T-cell (primary cell): ENCODE data around the gene SH3BP4. TPM values are rescaled to one million over a fixed set of nuclear protein-coding genes. Genes with fewer than 3 reads are reported as not detected.

Experiments
- ATAC-seq, 4 experiments: fragments of 200-7000 bp in 3 of 4; fragments of 150-1000 bp in 1 of 4; cut with Tn5 transposase; replicated peaks in 1 of 4; 1 replicate in 3 of 4; 2 replicates in 1 of 4; pipeline ENCODE4 v1.10.0; 2021; ENCODE audit warnings: moderate library complexity in 3 of 4, mild to moderate bottlenecking in 2 of 4, moderate number of reproducible peaks in 1 of 4
- CTCF ChIA-PET, 2 donors: fragments of 300-600 bp; sonication (Branson Sonifier 250); formaldehyde crosslinking; loops; one replicate each; lab custom pipeline; 2022; ENCODE audit warnings: antibody characterized with exemption in 2 of 2; lab: Charles Lee
- POLR2A ChIA-PET, 2 donors: fragments of 300-600 bp; sonication (Branson Sonifier 250); formaldehyde crosslinking; loops; one replicate each; lab custom pipeline; 2022; ENCODE audit warnings: antibody characterized with exemption in 2 of 2; lab: Charles Lee
- DNase-seq, 35 experiments: peaks; one replicate each; pipeline versions ENCODE4 v3.0.0 to v3.0.0-alpha.2; 2013 to 2023
- H3K27ac ChIP-seq: one replicate; pipeline ENCODE4 v1.5.1; 2013; ENCODE audit warnings: low read length
- H3K27me3 ChIP-seq, 2 experiments: replicated peaks in 1 of 2; 1 replicate in 1 of 2; 2 replicates in 1 of 2; pipeline versions ENCODE4 v1.6.1 to v1.7.0; 2013; ENCODE audit warnings: low read length in 1 of 2, mixed read lengths in 1 of 2; ENCODE audit not compliant: control insufficient read depth in 2 of 2, insufficient read depth in 2 of 2; ENCODE audit errors: extremely low read depth in 1 of 2
- H3K36me3 ChIP-seq, 2 donors: 1 replicate in 1 of 2; 2 replicates in 1 of 2; pipeline versions ENCODE4 v1.6.1 to v1.7.0; 2013; ENCODE audit warnings: low read length in 1 of 2; ENCODE audit not compliant: control insufficient read depth in 2 of 2, insufficient read depth in 1 of 2; ENCODE audit errors: extremely low read depth in 1 of 2
- H3K4me1 ChIP-seq, 2 experiments: 1 replicate in 1 of 2; 2 replicates in 1 of 2; pipeline versions ENCODE4 v1.6.1 to v1.7.0; 2013; ENCODE audit warnings: low read length in 2 of 2, mixed read lengths in 1 of 2; ENCODE audit not compliant: insufficient read depth in 2 of 2, control insufficient read depth in 1 of 2; ENCODE audit errors: extremely low read depth in 1 of 2
- H3K4me3 ChIP-seq, 2 donors: 1 replicate in 1 of 2; 2 replicates in 1 of 2; pipeline versions ENCODE4 v1.5.1 to v1.7.0; 2013; ENCODE audit warnings: mild to moderate bottlenecking in 2 of 2, low read length in 1 of 2, moderate library complexity in 1 of 2; ENCODE audit not compliant: control insufficient read depth in 1 of 2; ENCODE audit errors: extremely low read depth in 1 of 2
- H3K9me3 ChIP-seq: 2 replicates; pipeline ENCODE4 v1.7.0; 2013
- H3K27ac Mint-ChIP-seq, 2 donors: one replicate each; pipeline ENCODE4 v1.8.0; 2020 to 2021; ENCODE audit warnings: mild to moderate bottlenecking in 2 of 2, mixed read lengths in 2 of 2
- H3K27me3 Mint-ChIP-seq, 2 donors: one replicate each; pipeline ENCODE4 v1.8.0; 2021 to 2022; ENCODE audit warnings: mixed read lengths in 2 of 2
- H3K36me3 Mint-ChIP-seq: one replicate; pipeline ENCODE4 v1.8.0; 2021; ENCODE audit warnings: mixed read lengths
- H3K4me1 Mint-ChIP-seq, 3 donors: one replicate each; pipeline ENCODE4 v1.8.0; 2020 to 2022; ENCODE audit warnings: mixed read lengths in 3 of 3, mild to moderate bottlenecking in 1 of 3
- H3K4me3 Mint-ChIP-seq, 3 donors: one replicate each; pipeline ENCODE4 v1.8.0; 2020 to 2022; ENCODE audit warnings: mild to moderate bottlenecking in 3 of 3, mixed read lengths in 3 of 3, moderate library complexity in 3 of 3
- H3K9me3 Mint-ChIP-seq, 3 donors: one replicate each; pipeline ENCODE4 v1.8.0; 2020 to 2022; ENCODE audit warnings: mixed read lengths in 3 of 3
- WGBS: methylation state at CpG from one replicate; pipeline ENCODE4 v1.1.5; 2013; ENCODE audit warnings: missing lambda C conversion rate; ENCODE audit not compliant: insufficient coverage; 5-methylcytosine and 5-hydroxymethylcytosine counted together
- total RNA-seq, 35 experiments: library from RNA in 6 of 35; stranded (reverse) in 6 of 35; fragments of 120-200 nt in 1 of 35; gene quantifications; one replicate each; pipeline versions ENCODE4 v1.2.1 to v1.2.4 and lab custom pipeline; 2013 to 2026

The SH3BP4 gene
- total RNA-seq, 5 donors from 2014 or later (not counting 1 experiment from before 2014, with no cell fraction given), result 0.14 to 1.3 (median 0.50) TPM

DNA sequence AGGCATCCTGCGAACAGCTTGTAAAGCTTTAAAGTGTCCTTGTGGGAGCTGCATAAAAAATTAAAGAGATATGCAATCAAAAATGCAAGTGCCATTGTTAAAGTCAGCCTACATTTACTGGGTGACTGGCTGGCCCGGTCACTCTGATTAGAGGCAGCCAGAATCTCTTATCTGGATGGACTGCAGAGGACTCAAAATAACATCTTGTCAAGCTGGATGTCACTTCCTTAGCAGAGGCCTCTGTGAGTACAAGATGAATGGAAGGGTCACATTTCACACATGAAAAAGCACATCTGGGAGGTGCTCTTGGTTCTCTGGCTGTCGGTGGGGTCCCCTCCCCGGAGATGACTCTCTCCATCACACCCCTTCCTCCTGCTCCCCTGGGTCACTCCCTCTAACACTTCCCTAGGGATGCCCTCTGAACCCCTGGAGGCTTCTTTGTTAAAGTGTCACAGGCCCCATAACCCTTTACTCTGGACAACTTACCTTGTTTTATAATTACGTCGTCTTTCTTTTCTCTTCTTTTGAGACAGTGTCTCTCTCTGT is 122.1 kb downstream of the SH3BP4 start:
- Histone ChIP-seq H3K27ac (no peak overlapping the region), H3K4me1 (no peaks in the 10 kb centered on the region), H3K27me3 (peaks cover 0 to 4% of the 10 kb centered on the region in 2 experiments), H3K9me3 (no peaks in the 10 kb centered on the region), H3K4me3 (no peak overlapping the region), H3K36me3 (no peaks in the 10 kb centered on the region)
- ATAC-seq (no peak), DNase-seq (no peak)
- Mint-ChIP-seq H3K27ac (no peak overlapping the region), H3K36me3 (no peaks in the 10 kb centered on the region), H3K4me3 (no peak overlapping the region), H3K27me3 (peaks cover 7 to 12% of the 10 kb centered on the region in 2 donors), H3K4me1 (no peaks in the 10 kb centered on the region), H3K9me3 (no peaks in the 10 kb centered on the region)
- ChIA-PET CTCF (no interaction called here), POLR2A (no interaction called here)
- 89% methylated on average over 4 of the region's 6 CpGs for WGBS

DNA sequence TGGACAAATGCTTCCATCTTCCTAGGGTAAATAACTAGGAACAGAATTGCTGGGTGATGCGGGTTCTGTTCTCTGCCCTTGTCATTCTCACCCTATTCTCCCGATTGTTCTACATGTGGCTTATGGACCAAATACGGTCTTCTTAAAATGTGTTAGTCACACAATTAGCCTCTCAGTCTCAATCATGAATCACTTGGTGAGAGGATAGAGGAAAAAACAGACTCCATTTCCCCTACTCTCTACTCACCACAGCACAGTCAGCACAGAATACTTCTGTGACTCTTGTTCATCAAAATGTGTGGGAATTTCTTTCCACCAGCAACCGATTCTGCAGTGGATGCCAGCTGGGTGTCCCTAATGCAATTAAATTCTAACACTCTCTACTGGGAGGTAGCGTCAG is 125.2 kb downstream of the SH3BP4 start:
- Mint-ChIP-seq H3K9me3 (no peaks in the 10 kb centered on the region), H3K4me3 (no peak overlapping the region), H3K27ac (no peak overlapping the region), H3K4me1 (no peaks in the 10 kb centered on the region), H3K36me3 (no peaks in the 10 kb centered on the region), H3K27me3 (no peaks in the 10 kb centered on the region)
- ChIA-PET POLR2A (no interaction called here), CTCF (no interaction called here)
- no peaks in the 10 kb centered on the region for H3K9me3 ChIP-seq
- no peak overlapping the region for H3K4me3 ChIP-seq
- H3K36me3 ChIP-seq, result no peaks in the 10 kb centered on the region
- peaks cover 0 to 8% of the 10 kb centered on the region in 2 experiments for H3K27me3 ChIP-seq
- H3K27ac ChIP-seq, result no peak overlapping the region
- no peak for DNase-seq
- ATAC-seq, result no peak
- WGBS, result 100% methylated on average over 2 of the region's 5 CpGs
- H3K4me1 ChIP-seq, result no peaks in the 10 kb centered on the region

DNA sequence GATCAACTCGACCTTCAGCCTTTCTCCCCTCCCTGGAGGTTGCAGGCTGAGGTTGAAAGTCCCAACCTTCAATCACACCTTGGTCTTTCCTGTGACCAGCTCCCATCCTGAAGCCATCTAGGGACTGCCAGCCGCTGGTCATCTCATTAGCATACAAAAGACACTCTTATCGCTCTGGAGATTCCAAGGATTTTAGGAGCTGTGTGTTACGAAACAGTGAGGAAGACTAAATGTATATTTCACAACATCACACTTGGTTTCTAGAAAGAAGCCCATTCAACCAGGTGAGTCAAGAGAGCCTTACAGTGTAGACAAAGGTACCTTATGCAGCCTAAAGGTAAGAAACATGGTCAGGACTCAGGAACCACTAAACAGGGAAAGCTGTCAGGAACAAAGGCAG is 126.4 kb downstream of the SH3BP4 start:
- H3K36me3 Mint-ChIP-seq, result no peaks in the 10 kb centered on the region
- H3K36me3 ChIP-seq, result no peaks in the 10 kb centered on the region
- no peaks in the 10 kb centered on the region for H3K9me3 ChIP-seq
- H3K27ac ChIP-seq, result no peak overlapping the region
- POLR2A ChIA-PET, result no interaction called here
- H3K4me1 Mint-ChIP-seq, result no peaks in the 10 kb centered on the region
- CTCF ChIA-PET, result no interaction called here
- H3K27ac Mint-ChIP-seq, result no peak overlapping the region
- no peaks in the 10 kb centered on the region for H3K27me3 Mint-ChIP-seq
- no peaks in the 10 kb centered on the region for H3K4me1 ChIP-seq
- 60% methylated on average over 1 of the region's 4 CpGs for WGBS
- H3K4me3 Mint-ChIP-seq, result no peak overlapping the region
- H3K9me3 Mint-ChIP-seq, result no peaks in the 10 kb centered on the region
- no peak for ATAC-seq
- DNase-seq, result no peak
- H3K4me3 ChIP-seq, result no peak overlapping the region
- peaks cover 0 to 8% of the 10 kb centered on the region in 2 experiments for H3K27me3 ChIP-seq

DNA sequence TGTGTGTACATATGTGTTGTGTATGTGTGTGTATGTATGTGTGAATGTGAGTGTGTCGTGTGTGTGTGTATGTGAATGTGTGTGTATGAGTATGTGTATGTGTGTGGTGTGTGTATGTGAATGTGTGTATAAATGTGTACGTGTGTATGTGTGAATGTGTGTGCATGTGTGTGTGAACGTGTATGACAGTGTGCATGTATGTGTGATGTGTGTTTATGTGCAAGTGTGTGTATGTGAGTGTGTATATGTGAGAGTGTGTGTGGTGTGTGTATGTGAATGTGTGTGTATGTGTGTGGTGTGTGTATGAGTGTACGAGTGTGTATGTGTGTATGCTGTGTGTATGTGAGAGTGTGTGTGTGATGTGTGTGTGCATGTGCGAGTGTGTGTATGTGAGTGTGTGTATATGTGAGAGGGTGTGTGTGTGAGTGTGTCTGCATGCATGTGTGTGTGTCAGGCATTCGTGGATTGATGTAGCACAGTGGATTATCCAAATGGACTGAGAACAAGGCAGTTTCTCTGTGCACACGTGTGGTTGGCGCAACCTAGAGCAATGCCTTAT is 127.2 kb downstream of the SH3BP4 start:
- Mint-ChIP-seq H3K4me3 (no peak overlapping the region), H3K9me3 (no peaks in the 10 kb centered on the region), H3K27ac (no peak overlapping the region), H3K27me3 (peaks cover under 1% of the 10 kb centered on the region in 2 donors), H3K4me1 (no peaks in the 10 kb centered on the region), H3K36me3 (no peaks in the 10 kb centered on the region)
- Histone ChIP-seq H3K27ac (no peak overlapping the region), H3K36me3 (no peaks in the 10 kb centered on the region), H3K9me3 (no peaks in the 10 kb centered on the region), H3K27me3 (peaks cover 0 to 8% of the 10 kb centered on the region in 2 experiments), H3K4me1 (no peaks in the 10 kb centered on the region), H3K4me3 (no peak overlapping the region)
- WGBS, result 83% methylated on average over 8 of the region's 8 CpGs
- ATAC-seq (no peak), DNase-seq (no peak)
- ChIA-PET POLR2A (no interaction called here), CTCF (no interaction called here)

DNA sequence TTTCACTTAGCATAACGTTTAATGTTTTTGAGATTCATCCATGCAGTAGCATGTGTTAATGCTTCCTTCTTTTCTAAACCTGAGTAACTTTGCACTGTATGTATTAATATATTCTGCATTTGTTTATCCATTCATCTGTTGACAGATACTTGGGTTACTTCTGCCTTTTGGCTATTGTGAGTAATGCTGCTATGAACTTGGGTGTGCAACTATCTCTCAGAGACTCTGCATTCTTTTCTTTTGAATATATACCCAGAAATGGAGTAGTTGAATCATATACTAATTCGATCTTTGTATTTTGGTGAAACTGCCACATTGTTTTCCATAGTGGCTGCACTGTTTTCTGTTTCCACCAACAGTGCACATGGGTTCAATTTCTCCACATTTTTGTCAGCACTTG is 128.3 kb downstream of the SH3BP4 start:
- Mint-ChIP-seq H3K27ac (no peak overlapping the region), H3K4me1 (no peaks in the 10 kb centered on the region), H3K4me3 (no peak overlapping the region), H3K9me3 (peaks cover 0 to 3% (median 0%) of the 10 kb centered on the region in 3 donors), H3K36me3 (no peaks in the 10 kb centered on the region), H3K27me3 (peaks cover 7 to 10% of the 10 kb centered on the region in 2 donors)
- WGBS, result no CpG with 5 or more reads among the region's 2 CpGs
- H3K27me3 ChIP-seq, result peaks cover 0 to 8% of the 10 kb centered on the region in 2 experiments
- H3K4me1 ChIP-seq, result no peaks in the 10 kb centered on the region
- no peak overlapping the region for H3K4me3 ChIP-seq
- H3K36me3 ChIP-seq, result no peaks in the 10 kb centered on the region
- ATAC-seq (no peak), DNase-seq (no peak)
- POLR2A ChIA-PET, result no interaction called here
- CTCF ChIA-PET, result interaction anchor here in 1 of 2 donors (0.6 kb wide), 1 partner anchor 1167 kb away, joined by 3 read pairs; no protein-coding TSS in a partner anchor
- no peak overlapping the region for H3K27ac ChIP-seq
- no peaks in the 10 kb centered on the region for H3K9me3 ChIP-seq

DNA sequence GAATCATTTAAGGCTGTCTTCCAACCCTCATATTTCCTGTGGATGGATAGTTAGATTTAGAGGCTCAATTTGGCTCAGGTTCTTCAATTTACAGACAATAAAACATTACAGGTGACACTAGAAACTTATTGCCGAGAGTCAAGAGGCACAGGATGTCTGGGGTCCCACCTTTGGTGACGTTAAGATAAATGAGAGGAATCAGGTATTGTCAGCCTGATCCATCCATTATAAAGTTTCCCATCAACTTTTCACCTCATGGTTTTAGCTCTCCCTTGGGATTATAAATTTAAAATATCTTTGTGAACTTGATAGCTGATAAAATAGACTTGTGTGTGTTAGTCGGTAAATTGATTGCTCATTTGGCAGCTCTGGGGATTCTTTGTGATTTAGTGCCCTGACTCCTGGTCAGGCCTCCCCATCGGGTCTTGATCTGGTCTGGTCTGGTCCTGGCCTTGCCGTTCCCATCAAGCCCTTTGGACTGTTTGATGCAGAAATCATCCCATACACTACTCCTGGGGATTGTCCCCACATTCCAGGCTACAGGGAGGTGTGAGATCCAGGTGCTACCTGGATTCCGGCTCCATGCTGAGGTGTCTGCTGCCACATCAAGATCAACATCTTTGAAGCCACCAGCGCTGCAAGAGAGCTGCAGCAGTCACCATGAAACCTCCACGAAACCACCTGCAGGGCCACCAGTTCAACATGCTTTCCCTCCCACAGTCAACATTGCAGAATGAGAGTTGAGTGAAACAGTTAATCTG is 130.9 kb downstream of the SH3BP4 start:
- Mint-ChIP-seq H3K27me3 (peaks cover 15 to 22% of the 10 kb centered on the region in 2 donors), H3K4me1 (no peaks in the 10 kb centered on the region), H3K9me3 (peaks cover 0 to 8% (median 0%) of the 10 kb centered on the region in 3 donors), H3K36me3 (no peaks in the 10 kb centered on the region), H3K27ac (no peak overlapping the region), H3K4me3 (no peak overlapping the region)
- DNase-seq, result no peak
- H3K36me3 ChIP-seq, result no peaks in the 10 kb centered on the region
- peaks cover 0 to 13% of the 10 kb centered on the region in 2 experiments for H3K27me3 ChIP-seq
- H3K27ac ChIP-seq, result no peak overlapping the region
- WGBS, result 68% methylated on average over 4 of the region's 8 CpGs
- H3K4me3 ChIP-seq, result no peak overlapping the region
- no peak for ATAC-seq
- CTCF ChIA-PET, result no interaction called here
- H3K9me3 ChIP-seq, result no peaks in the 10 kb centered on the region
- H3K4me1 ChIP-seq, result no peaks in the 10 kb centered on the region
- POLR2A ChIA-PET, result no interaction called here
